Measurements from ENCODE around the gene PANX2. TPM values are rescaled to one million over a fixed set of nuclear protein-coding genes. Genes with fewer than 3 reads are reported as not detected.

Gene PANX2
- total RNA-seq, 1 donor from 2014 or later: not detected

DNA sequence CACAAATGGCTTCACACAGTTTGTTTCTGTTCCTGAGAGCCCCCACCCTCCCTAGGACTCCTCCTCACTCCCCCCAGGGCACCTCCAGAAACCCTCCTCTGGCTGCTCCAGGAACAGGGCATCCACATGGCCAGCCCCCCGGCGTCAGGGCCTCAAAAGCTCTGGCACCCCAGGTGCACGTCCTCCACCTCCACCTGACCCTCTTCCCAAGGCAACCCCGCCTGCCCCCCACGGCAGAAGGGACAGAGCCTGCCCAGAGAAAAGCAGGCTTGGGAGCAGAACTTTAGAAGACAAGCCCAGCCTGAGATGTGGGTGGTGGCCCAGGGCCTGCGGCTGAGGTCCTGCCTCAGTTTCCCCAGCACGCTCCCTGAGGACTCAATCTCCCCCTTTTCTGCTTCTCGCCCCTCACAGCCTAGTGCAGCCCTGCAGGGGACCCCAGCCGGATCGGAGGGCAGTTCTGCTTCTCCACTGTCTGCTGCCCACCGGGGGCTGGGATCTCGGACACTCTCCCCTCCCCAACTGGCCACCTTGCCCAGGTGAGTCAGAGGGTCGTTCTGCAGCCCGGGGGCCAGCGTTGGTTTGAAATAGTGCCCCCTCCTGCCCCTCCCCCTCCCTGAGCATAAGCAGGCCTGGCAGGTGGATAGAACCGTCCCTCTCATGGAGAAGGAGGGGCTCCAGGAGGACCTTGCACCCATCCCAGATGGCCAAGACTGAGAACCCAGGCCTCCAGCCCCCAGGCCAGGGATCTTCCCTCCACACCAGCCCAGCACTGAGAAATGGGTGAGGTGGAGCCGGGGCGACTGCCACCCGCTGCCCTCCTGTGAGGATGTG lies 12.8 kb downstream of the PANX2 start:
- Histone ChIP-seq H3K4me3 (ENCODE audit: low read length in 3 of 3) (no peak overlapping the region), H3K27ac (ENCODE audit: low read depth, low read length) (no peak overlapping the region), H3K27me3 (ENCODE audit: control insufficient read depth in 3 of 3, insufficient read depth in 3 of 3, low read length in 3 of 3) (peaks cover 14 to 22% (median 15%) of the 10 kb centered on the region in 3 donors), H3K36me3 (ENCODE audit: control insufficient read depth in 3 of 3, insufficient read depth in 3 of 3, low read length in 3 of 3) (no peaks in the 10 kb centered on the region), H3K4me1 (ENCODE audit: control insufficient read depth in 3 of 3, insufficient read depth in 3 of 3, low read length in 3 of 3) (peaks cover 14 to 20% (median 14%) of the 10 kb centered on the region in 3 donors), H3K9ac (ENCODE audit: low read depth in 1 of 3, low read length in 3 of 3) (no peak overlapping the region), H3K9me3 (ENCODE audit: control insufficient read depth in 3 of 3, low read length in 3 of 3) (no peaks in the 10 kb centered on the region)

DNA sequence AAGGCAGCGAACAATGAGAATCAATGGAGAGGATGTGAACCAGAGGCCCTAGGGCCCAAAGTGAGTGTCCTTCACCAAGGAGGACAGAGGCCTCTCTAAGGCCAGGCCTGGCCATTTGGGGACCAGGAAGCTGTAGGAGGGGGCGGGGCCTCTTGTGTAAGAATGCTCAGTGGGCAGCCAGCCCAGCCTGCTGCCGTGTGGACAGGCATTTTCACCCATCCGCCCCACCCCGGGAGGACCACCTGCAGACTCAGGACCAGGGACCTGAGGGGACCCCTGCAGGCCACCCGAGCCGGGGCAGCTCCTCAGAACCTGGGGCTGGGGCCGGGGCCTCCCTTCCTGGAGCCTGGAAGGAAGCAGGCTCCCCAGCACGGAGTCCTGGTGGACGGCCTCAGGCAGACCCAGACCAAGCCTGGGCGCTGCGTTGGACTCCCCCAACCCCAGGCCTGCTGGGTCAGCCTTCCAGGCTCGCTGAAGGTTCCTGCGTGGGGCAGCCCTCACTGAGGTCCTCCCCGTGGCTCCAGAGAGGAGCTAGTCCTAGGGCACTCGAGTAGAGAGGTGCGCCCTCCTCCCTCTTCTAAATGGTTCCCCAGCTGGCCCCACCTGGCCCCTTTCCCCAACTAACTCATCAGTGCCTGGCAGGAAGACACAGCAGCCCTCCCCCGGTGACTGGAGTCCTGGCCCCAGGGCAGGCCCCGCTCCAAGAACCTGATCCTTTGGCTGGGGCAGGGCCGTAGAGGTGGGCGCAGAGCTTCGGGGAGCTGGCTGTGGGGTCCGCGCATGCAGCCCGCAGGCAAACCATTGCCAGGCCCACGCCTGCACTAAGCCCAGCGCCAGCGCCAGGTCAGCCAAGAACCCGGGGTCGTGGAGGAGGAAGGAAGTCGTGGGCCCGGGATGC lies 13.7 kb downstream of the PANX2 start:
- no peak overlapping the region for H3K27ac ChIP-seq (ENCODE audit: low read depth, low read length)

DNA sequence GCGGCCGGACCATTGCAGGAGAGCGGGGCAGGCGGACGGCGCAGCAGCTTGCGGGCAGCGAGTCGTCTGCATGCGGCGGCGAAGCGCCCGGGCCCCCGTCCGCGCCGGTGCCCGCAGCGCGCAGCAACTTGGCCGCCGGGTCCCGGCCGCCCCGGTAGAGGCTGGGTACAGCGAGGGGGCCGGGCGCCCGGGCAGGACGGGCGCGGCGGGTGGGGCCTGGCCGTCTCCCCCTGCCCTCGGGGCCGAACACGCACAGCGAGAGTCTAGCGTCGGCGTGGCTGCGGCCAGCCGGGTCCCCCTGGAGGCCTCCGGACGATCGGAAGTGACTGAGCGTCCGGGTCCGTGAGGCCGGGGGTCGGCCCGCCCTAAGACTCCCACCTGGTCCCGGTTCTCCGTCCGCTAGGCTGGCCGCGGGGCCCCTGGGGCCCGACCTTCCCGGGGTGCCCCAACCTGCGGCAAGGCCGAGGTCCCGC lies 14.4 kb downstream of the PANX2 start:
- H3K36me3 ChIP-seq (ENCODE audit: control insufficient read depth in 3 of 3, insufficient read depth in 3 of 3, low read length in 3 of 3): no peaks in the 10 kb centered on the region
- H3K9ac ChIP-seq (ENCODE audit: low read depth in 1 of 3, low read length in 3 of 3): peak overlapping the region; percentile 74 to 86 (median 81)
- peaks cover 0 to 6% (median 0%) of the 10 kb centered on the region in 3 donors for H3K27me3 ChIP-seq (ENCODE audit: control insufficient read depth in 3 of 3, insufficient read depth in 3 of 3, low read length in 3 of 3)
- no peaks in the 10 kb centered on the region for H3K9me3 ChIP-seq (ENCODE audit: control insufficient read depth in 3 of 3, low read length in 3 of 3)
- H3K27ac ChIP-seq (ENCODE audit: low read depth, low read length): no peak overlapping the region
- peak overlapping the region; percentile 83 to 91 (median 89) for H3K4me3 ChIP-seq (ENCODE audit: low read length in 3 of 3)
- peaks cover 21 to 29% (median 28%) of the 10 kb centered on the region in 3 donors for H3K4me1 ChIP-seq (ENCODE audit: control insufficient read depth in 3 of 3, insufficient read depth in 3 of 3, low read length in 3 of 3)

More for the DNA sequence above, 13.7 kb downstream of the PANX2 start:
- H3K36me3 ChIP-seq (ENCODE audit: control insufficient read depth in 3 of 3, insufficient read depth in 3 of 3, low read length in 3 of 3): no peaks in the 10 kb centered on the region
- no peaks in the 10 kb centered on the region for H3K9me3 ChIP-seq (ENCODE audit: control insufficient read depth in 3 of 3, low read length in 3 of 3)
- H3K4me1 ChIP-seq (ENCODE audit: control insufficient read depth in 3 of 3, insufficient read depth in 3 of 3, low read length in 3 of 3): peaks cover 16 to 23% (median 21%) of the 10 kb centered on the region in 3 donors
- peaks cover 6 to 13% (median 7%) of the 10 kb centered on the region in 3 donors for H3K27me3 ChIP-seq (ENCODE audit: control insufficient read depth in 3 of 3, insufficient read depth in 3 of 3, low read length in 3 of 3)
- peak overlapping the region in 2 of 3 donors; percentile 31 to 89 for H3K4me3 ChIP-seq (ENCODE audit: low read length in 3 of 3)
- H3K9ac ChIP-seq (ENCODE audit: low read depth in 1 of 3, low read length in 3 of 3): peak overlapping the region in 1 of 3 donors; percentile 86

- H3K9ac ChIP-seq (ENCODE audit: low read depth in 1 of 3, low read length in 3 of 3): peak within 1 kb of the TSS; percentile 80 to 86 (median 81)
- no peaks in the 10 kb centered on the region for H3K36me3 ChIP-seq (ENCODE audit: control insufficient read depth in 3 of 3, insufficient read depth in 3 of 3, low read length in 3 of 3)
- peak within 1 kb of the TSS; percentile 83 to 91 (median 89) for H3K4me3 ChIP-seq (ENCODE audit: low read length in 3 of 3)
- H3K9me3 ChIP-seq (ENCODE audit: control insufficient read depth in 3 of 3, low read length in 3 of 3): no peaks in the 10 kb centered on the region
- H3K27ac ChIP-seq (ENCODE audit: low read depth, low read length): no peak within 1 kb of the TSS
- H3K27me3 ChIP-seq (ENCODE audit: control insufficient read depth in 3 of 3, insufficient read depth in 3 of 3, low read length in 3 of 3): peaks cover 0 to under 1% (median 0%) of the 10 kb centered on the region in 3 donors
- peaks cover 25 to 35% (median 34%) of the 10 kb centered on the region in 3 donors for H3K4me1 ChIP-seq (ENCODE audit: control insufficient read depth in 3 of 3, insufficient read depth in 3 of 3, low read length in 3 of 3)
Measured at GRCh38 chr22:50185375-50186087, 15.0 kb downstream of the PANX2 start, which contains the start of gene TRABD. TSS of gene TRABD (plus strand) at chr22:50185913. CDS start at chr22:50193061, 7,148 bp downstream.

DNA sequence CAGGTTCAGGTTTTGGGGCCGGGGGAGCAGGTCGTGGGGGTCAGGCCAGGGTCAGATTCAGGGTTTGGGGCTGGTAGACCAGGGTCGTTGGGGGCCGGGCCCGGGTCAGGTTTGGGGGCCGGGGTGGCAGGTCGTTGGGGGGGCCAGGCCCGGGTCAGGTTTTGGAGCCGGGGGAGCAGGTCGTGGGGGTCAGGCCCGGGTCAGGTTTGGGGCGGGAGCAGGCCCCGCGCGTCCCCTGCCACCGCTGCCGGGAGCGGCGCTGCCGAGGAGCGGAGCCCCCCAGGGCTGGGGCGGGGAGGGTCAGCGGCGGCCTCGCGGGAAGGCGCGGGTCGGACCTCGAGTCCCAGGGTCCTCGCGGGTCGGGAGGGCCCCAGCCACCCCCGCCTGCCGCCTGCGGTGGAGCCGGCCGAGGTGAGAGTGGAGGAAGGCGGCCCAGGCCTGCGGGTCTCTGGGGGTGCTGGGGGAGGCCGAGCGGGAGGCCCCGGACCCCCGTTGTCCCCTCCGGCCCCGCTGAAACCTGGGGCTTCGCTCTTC lies 15.7 kb downstream of the PANX2 start:
- H3K27me3 ChIP-seq (ENCODE audit: control insufficient read depth in 3 of 3, insufficient read depth in 3 of 3, low read length in 3 of 3): no peaks in the 10 kb centered on the region
- no peak overlapping the region for H3K27ac ChIP-seq (ENCODE audit: low read depth, low read length)
- H3K9ac ChIP-seq (ENCODE audit: low read depth in 1 of 3, low read length in 3 of 3): peak overlapping the region; percentile 68 to 80 (median 80)
- H3K4me1 ChIP-seq (ENCODE audit: control insufficient read depth in 3 of 3, insufficient read depth in 3 of 3, low read length in 3 of 3): peaks cover 32 to 41% (median 41%) of the 10 kb centered on the region in 3 donors
- peak overlapping the region; percentile 28 to 70 (median 67) for H3K4me3 ChIP-seq (ENCODE audit: low read length in 3 of 3)
- no peaks in the 10 kb centered on the region for H3K36me3 ChIP-seq (ENCODE audit: control insufficient read depth in 3 of 3, insufficient read depth in 3 of 3, low read length in 3 of 3)
- H3K9me3 ChIP-seq (ENCODE audit: control insufficient read depth in 3 of 3, low read length in 3 of 3): no peaks in the 10 kb centered on the region

DNA sequence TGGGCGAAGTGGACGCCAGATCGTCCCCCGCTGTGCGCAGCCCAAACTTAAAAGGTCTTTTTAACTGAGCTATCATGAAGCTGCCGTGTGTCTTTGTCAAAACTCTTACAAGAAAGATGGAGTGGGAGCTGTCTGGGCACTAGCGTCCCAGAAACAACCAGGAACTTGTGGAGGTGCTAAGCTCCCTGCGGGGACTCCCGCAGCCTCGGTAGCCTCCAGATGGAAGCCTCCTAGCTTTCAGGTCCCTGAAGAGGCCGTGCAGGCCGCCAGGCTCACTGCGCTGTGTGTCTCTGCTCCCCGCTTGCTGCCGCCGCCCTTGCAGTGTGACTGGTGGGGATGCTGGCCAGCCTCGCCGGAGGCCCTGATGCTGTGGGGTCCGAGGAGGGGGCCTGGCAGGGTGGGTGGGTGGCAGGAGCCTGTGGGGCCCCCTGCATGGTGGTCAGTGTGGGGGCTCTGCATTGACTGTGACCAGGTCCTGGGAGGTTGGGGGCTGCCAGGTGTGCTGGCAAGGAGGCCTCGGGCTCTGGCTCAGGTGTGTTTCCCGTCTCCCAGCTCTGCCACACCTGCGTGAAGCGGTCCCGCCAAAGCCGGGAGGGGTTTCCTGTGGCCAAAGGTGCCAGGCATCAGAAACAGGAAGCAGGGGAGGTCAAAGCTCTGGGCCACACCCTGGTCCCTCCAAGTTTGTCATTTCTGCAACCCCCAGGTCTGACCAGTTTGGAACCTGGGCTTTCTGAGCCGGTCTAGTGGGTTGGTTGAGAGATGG lies 16.4 kb downstream of the PANX2 start:
- Histone ChIP-seq H3K36me3 (ENCODE audit: control insufficient read depth in 3 of 3, insufficient read depth in 3 of 3, low read length in 3 of 3) (no peaks in the 10 kb centered on the region), H3K27ac (ENCODE audit: low read depth, low read length) (no peak overlapping the region), H3K9ac (ENCODE audit: low read depth in 1 of 3, low read length in 3 of 3) (peak overlapping the region; percentile 68 to 80 (median 80)), H3K27me3 (ENCODE audit: control insufficient read depth in 3 of 3, insufficient read depth in 3 of 3, low read length in 3 of 3) (no peaks in the 10 kb centered on the region), H3K4me3 (ENCODE audit: low read length in 3 of 3) (peak overlapping the region; percentile 28 to 70 (median 67)), H3K9me3 (ENCODE audit: control insufficient read depth in 3 of 3, low read length in 3 of 3) (no peaks in the 10 kb centered on the region), H3K4me1 (ENCODE audit: control insufficient read depth in 3 of 3, insufficient read depth in 3 of 3, low read length in 3 of 3) (peaks cover 32 to 44% (median 41%) of the 10 kb centered on the region in 3 donors)

GRCh38 chr22:50188356-50188755 lies 17.8 kb downstream of the PANX2 start:
- Histone ChIP-seq H3K9me3 (ENCODE audit: control insufficient read depth in 3 of 3, low read length in 3 of 3) (no peaks in the 10 kb centered on the region), H3K9ac (ENCODE audit: low read depth in 1 of 3, low read length in 3 of 3) (no peak overlapping the region), H3K27ac (ENCODE audit: low read depth, low read length) (no peak overlapping the region), H3K4me1 (ENCODE audit: control insufficient read depth in 3 of 3, insufficient read depth in 3 of 3, low read length in 3 of 3) (peaks cover 32 to 44% (median 41%) of the 10 kb centered on the region in 3 donors), H3K4me3 (ENCODE audit: low read length in 3 of 3) (no peak overlapping the region), H3K27me3 (ENCODE audit: control insufficient read depth in 3 of 3, insufficient read depth in 3 of 3, low read length in 3 of 3) (no peaks in the 10 kb centered on the region), H3K36me3 (ENCODE audit: control insufficient read depth in 3 of 3, insufficient read depth in 3 of 3, low read length in 3 of 3) (peaks cover under 1 to 1% (median under 1%) of the 10 kb centered on the region in 3 donors)

DNA sequence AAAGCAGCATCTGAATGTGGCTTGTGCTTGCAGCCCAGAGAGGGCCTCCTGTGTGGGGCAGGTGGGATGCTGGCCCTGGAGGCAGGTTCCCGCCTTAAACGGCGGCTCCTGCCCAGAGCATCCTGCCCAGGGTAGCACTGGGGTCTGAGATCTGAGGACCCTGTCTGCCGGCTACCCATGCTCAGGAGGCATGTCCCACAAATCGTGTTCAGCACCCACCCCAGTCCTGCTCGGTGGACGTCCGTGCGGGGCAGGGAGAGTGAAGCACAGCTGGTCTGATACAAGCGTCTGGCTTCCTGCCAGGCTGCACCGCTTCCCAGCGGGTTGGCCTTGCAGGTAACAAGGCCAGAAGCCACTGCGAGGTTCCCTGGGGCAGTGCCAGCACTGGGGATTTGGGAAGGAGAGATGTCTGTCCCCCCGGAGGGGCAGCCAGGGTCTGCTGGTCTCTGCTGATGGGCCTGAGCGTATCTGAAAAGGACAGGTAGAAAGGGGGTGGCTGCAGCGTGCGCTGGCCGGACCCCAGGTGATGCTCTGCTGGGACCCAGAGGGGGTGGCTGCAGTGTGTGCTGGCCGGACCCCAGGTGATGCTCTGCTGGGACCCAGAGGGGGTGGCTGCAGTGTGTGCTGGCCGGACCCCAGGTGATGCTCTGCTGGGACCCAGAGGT lies 18.8 kb downstream of the PANX2 start:
- H3K9me3 ChIP-seq (ENCODE audit: control insufficient read depth in 3 of 3, low read length in 3 of 3): no peaks in the 10 kb centered on the region
- peaks cover 4 to 11% (median 7%) of the 10 kb centered on the region in 3 donors for H3K36me3 ChIP-seq (ENCODE audit: control insufficient read depth in 3 of 3, insufficient read depth in 3 of 3, low read length in 3 of 3)
- H3K4me3 ChIP-seq (ENCODE audit: low read length in 3 of 3): no peak overlapping the region
- H3K27me3 ChIP-seq (ENCODE audit: control insufficient read depth in 3 of 3, insufficient read depth in 3 of 3, low read length in 3 of 3): no peaks in the 10 kb centered on the region
- peaks cover 30 to 44% (median 37%) of the 10 kb centered on the region in 3 donors for H3K4me1 ChIP-seq (ENCODE audit: control insufficient read depth in 3 of 3, insufficient read depth in 3 of 3, low read length in 3 of 3)
- H3K27ac ChIP-seq (ENCODE audit: low read depth, low read length): no peak overlapping the region
- H3K9ac ChIP-seq (ENCODE audit: low read depth in 1 of 3, low read length in 3 of 3): peak overlapping the region in 2 of 3 donors; percentile 32 to 50

Data from skeletal muscle tissue (tissue), 4 donors.